ENCODE results near the gene RASIP1.

Gene RASIP1

DNA sequence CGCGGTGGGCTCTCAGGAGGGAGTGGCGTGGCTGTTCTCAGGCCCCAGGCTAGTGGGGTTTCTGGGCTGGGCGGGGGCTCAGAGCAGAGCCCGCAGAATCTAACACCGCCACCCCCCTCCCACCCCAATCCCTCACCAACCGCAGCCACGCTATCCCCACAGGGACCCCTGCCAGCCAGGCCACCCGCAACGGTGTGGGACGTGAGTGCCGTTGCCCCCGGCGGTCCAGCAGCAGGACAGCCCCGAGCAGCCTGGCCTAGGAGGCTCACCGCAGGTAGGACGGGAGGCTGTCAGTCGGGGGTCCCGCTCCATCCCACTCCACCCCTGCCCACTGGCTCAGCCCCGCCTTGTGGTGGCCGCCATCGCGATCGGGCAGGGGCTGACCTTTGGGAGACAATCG is 67.4 kb downstream of the RASIP1 start, which contains the start of gene NTN5:
TSS of gene NTN5 (minus strand) at position 24 of the 400 bp plus-strand sequence. CDS start 2,031 bp downstream, outside the sequence.
- no peak for DNase-seq

DNA sequence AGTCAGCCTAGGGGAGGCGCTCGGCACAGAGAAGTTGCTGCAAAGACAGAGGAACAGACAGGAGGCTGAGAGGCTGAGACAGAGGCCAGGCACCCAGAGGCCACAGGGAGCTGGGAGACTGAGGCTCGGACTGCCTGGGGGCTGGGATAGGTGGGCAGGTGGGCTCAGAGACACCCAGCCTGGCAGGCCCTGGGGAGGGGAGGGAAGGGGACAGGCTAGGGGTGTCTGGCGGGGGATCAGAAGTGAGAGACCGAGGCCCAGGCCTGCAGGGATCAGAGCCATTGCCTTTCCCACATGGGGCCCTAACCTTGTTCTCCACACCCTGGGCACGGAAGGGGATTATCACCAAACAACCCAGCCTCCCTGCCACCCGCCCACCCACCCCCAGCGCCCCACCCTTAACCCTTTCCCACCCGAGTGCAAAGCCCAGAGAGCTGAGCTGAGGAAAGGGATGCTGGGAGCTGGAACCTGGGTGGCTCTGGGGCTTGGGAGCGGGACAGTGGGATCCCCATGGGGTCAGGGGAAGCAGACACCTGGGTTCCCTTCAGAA is 68.9 kb downstream of the RASIP1 start:
- DNase-seq = no peak

DNA sequence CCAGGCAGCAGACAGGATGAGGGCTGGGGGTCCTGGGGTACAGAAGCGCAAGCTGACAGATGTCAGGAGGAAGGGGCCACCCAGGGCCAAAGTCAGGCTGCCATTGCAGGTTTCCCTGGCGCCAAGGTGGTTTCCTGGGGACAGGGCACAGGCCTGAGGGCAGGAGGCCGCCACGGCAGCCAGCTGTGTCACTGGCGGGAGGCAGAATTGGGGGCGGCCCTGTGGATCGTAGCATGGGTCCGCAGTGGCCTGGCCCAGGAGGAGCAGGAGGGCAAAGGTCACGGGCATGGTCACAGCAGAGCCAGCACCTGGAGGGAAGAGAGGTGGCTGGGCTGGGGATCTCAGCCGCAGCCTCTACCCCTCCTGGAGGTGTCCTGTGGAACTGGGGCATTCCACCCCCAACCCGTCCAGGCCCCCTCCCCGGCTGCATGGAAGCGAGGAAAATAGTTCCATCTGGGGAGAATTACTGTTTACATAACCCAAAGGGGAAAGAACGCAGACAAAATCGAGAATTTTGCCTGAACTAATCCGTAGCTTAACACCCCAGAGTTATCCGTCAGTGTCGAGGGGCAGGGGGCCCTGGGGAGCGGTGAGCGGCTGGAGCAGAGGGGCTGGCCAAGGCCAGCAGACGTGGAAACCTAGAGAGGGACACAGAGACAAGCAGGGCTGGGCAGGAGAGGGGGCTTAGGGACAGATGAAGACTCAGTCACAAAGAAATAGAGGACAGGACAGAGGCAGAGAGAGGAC is 69.5 kb downstream of the RASIP1 start:
- no peak for DNase-seq

Data from NCI-H146 (cell line).